GM12878 (cell line): ENCODE measurements around the gene RBM7. TPM values are rescaled to one million over a fixed set of nuclear protein-coding genes. Genes with fewer than 3 reads are reported as not detected.

Source experiments
- ATF7 ChIP-seq: fragments of 450-650 bp; IDR thresholded peaks from 2 replicates; pipeline ENCODE4 v1.6.1; 2016; ENCODE audit warnings: low read depth, mild to moderate bottlenecking
- BMI1 ChIP-seq: fragments of 450-650 bp; IDR thresholded peaks from 2 replicates; pipeline ENCODE4 v1.6.1; 2016; ENCODE audit warnings: mild to moderate bottlenecking, moderate library complexity, borderline replicate concordance
- CBX3 ChIP-seq: fragments of 200-600 bp; sonication (generic); IDR thresholded peaks from 2 replicates; pipeline ENCODE4 v1.6.1; 2016; ENCODE audit warnings: low read depth, borderline replicate concordance
- CBX5 ChIP-seq: sonication (generic); IDR thresholded peaks from 2 replicates; pipeline ENCODE4 v1.6.1; 2016; ENCODE audit warnings: low read depth, moderate library complexity, mild to moderate bottlenecking, inconsistent platforms
- CHD2 ChIP-seq: IDR thresholded peaks from 2 replicates; pipeline ENCODE4 v1.6.1; 2011; ENCODE audit warnings: low read depth, low read length, improper control_type of control experiment, borderline replicate concordance
- EED ChIP-seq: sonication (generic); IDR thresholded peaks from 2 replicates; pipeline ENCODE4 v1.6.1; 2016; ENCODE audit warnings: antibody characterized with exemption, low read depth
- EGR1 ChIP-seq, 2 experiments: IDR thresholded peaks; 1 replicate in 1 of 2; 2 replicates in 1 of 2; pipeline ENCODE4 v1.6.1; 2011 to 2012; ENCODE audit warnings: low read depth in 2 of 2, low read length in 2 of 2, borderline replicate concordance in 1 of 2, mild to moderate bottlenecking in 1 of 2, moderate library complexity in 1 of 2
- ESRRA ChIP-seq: IDR thresholded peaks from 2 replicates; pipeline ENCODE4 v1.6.1; 2012; ENCODE audit warnings: mild to moderate bottlenecking, low read length, improper control_type of control experiment
- FOXK2 ChIP-seq: fragments of 450-650 bp; IDR thresholded peaks from 2 replicates; pipeline ENCODE4 v1.6.1; 2017; ENCODE audit warnings: mild to moderate bottlenecking, moderate library complexity
- GABPA ChIP-seq: IDR thresholded peaks from 2 replicates; pipeline ENCODE4 v1.6.1; 2014; ENCODE audit warnings: antibody characterized with exemption, low read depth, mild to moderate bottlenecking, inconsistent platforms
- IKZF1 ChIP-seq: fragments of 450-650 bp; conservative IDR thresholded peaks from 2 replicates; pipeline ENCODE4 v1.6.1; 2017; ENCODE audit warnings: antibody characterized with exemption, mild to moderate bottlenecking
- KAT2A ChIP-seq: conservative IDR thresholded peaks from 2 replicates; pipeline ENCODE4 v1.6.1; 2011; ENCODE audit warnings: low read depth, low read length; ENCODE audit not compliant: control insufficient read depth
- KLF5 ChIP-seq: fragments of 450-650 bp; IDR thresholded peaks from 2 replicates; pipeline ENCODE4 v1.6.1; 2014; ENCODE audit warnings: mild to moderate bottlenecking; ENCODE audit not compliant: partially characterized antibody
- MEF2B ChIP-seq: fragments of 450-650 bp; IDR thresholded peaks from 2 replicates; pipeline ENCODE4 v1.6.1; 2018; ENCODE audit warnings: mild to moderate bottlenecking, moderate library complexity; ENCODE audit not compliant: partially characterized antibody, poor library complexity, severe bottlenecking
- MTA3 ChIP-seq: IDR thresholded peaks from 2 replicates; pipeline ENCODE4 v1.6.1; 2012; ENCODE audit warnings: low read length, inconsistent platforms, borderline replicate concordance
- NR2C2 ChIP-seq: IDR thresholded peaks from 2 replicates; pipeline ENCODE4 v1.6.1; 2011; ENCODE audit warnings: borderline replicate concordance, low read depth; ENCODE audit not compliant: control insufficient read depth, insufficient read length
- POLR2AphosphoS2 ChIP-seq: IDR thresholded peaks from 2 replicates; pipeline ENCODE4 v1.6.1; 2011; ENCODE audit warnings: low read depth, mild to moderate bottlenecking, low read length, improper control_type of control experiment, moderate library complexity
- POLR2AphosphoS5 ChIP-seq: IDR thresholded peaks from 2 replicates; pipeline ENCODE4 v1.6.1; 2011; ENCODE audit warnings: mild to moderate bottlenecking, low read length, inconsistent platforms
- RB1 ChIP-seq: fragments of 450-650 bp; formaldehyde crosslinking; IDR thresholded peaks from 2 replicates; pipeline ENCODE4 v1.6.1; 2017; ENCODE audit warnings: mild to moderate bottlenecking, borderline replicate concordance
- SMAD5 ChIP-seq: IDR thresholded peaks from 2 replicates; pipeline ENCODE4 v1.6.1; 2016; ENCODE audit warnings: antibody characterized with exemption, low read depth
- SMC3 ChIP-seq: IDR thresholded peaks from 2 replicates; pipeline ENCODE4 v1.6.1; 2011; ENCODE audit warnings: low read length, improper control_type of control experiment, borderline replicate concordance
- SRF ChIP-seq, 2 experiments: IDR thresholded peaks; 2 replicates each; pipeline ENCODE4 v1.6.1; 2011; ENCODE audit warnings: low read depth in 2 of 2, low read length in 2 of 2, mild to moderate bottlenecking in 1 of 2, moderate library complexity in 1 of 2
- SUPT20H ChIP-seq: IDR thresholded peaks from 2 replicates; pipeline ENCODE4 v1.6.1; 2011; ENCODE audit warnings: low read depth, mild to moderate bottlenecking, low read length, moderate library complexity, borderline replicate concordance; ENCODE audit not compliant: control insufficient read depth
- TCF12 ChIP-seq: IDR thresholded peaks from 2 replicates; pipeline ENCODE4 v1.6.1; 2011; ENCODE audit warnings: low read depth, mild to moderate bottlenecking, low read length
- TCF3 ChIP-seq: IDR thresholded peaks from 2 replicates; pipeline ENCODE4 v1.6.1; 2012; ENCODE audit warnings: low read depth, mild to moderate bottlenecking, low read length, borderline replicate concordance; ENCODE audit not compliant: insufficient read depth
- ZNF207 ChIP-seq: fragments of 450-650 bp; IDR thresholded peaks from 2 replicates; pipeline ENCODE4 v1.6.1; 2014; ENCODE audit warnings: antibody characterized with exemption, mild to moderate bottlenecking, borderline replicate concordance
- ZNF384 ChIP-seq: IDR thresholded peaks from 2 replicates; pipeline ENCODE4 v1.6.1; 2012; ENCODE audit warnings: low read depth, mild to moderate bottlenecking, low read length, improper control_type of control experiment, borderline replicate concordance
- ZSCAN29 ChIP-seq: fragments of 450-650 bp; IDR thresholded peaks from 2 replicates; pipeline ENCODE4 v1.6.1; 2017; ENCODE audit warnings: mild to moderate bottlenecking, moderate library complexity
- polyA plus RNA-seq, 11 experiments: library from polyadenylated mRNA; depleted of rRNA in 4 of 11; unstranded in 6 of 11; stranded (reverse) in 5 of 11; fragments of >200 nt; fragmentation: Nextera tagmentation in 4 of 11; fragmentation: Illumina TruSeq in 1 of 11; extraction: Ambion mirVana in 4 of 11; extraction: Trizol in 1 of 11; gene quantifications; 1 replicate in 1 of 11; 2 replicates in 10 of 11; pipeline versions ENCODE4 v1.2.1 to v1.2.3, GENCODE V29; 2011 to 2016; ENCODE audit warnings: inconsistent platforms in 2 of 11, missing spikeins in 2 of 11, low read depth in 1 of 11
- total RNA-seq, 4 experiments: library from RNA; depleted of rRNA in 3 of 4; stranded (reverse); fragments of >200 nt in 3 of 4; fragmentation: Illumina TruSeq in 1 of 4; extraction: Trizol in 1 of 4; gene quantifications; 2 replicates each; pipeline versions ENCODE4 v1.2.1 to v1.2.3, GENCODE V29; 2013 to 2021
- TF ChIP-seq, protein P1 (sequence below): fragments of 450-650 bp; conservative IDR thresholded peaks from 2 replicates; pipeline ENCODE4 v1.6.1; 2017; ENCODE audit warnings: mild to moderate bottlenecking, moderate library complexity
- TF ChIP-seq, protein P2 (sequence below): fragments of 450-650 bp; IDR thresholded peaks from 2 replicates; pipeline ENCODE4 v1.6.1; 2016; ENCODE audit warnings: mild to moderate bottlenecking

The RBM7 gene
- total and polyA plus RNA-seq, 10 of the 15 experiments (the other 5 are each of a cell fraction or from before 2014, with no cell fraction given), result 17.0 to 46.2 (median 26.0) TPM

DNA sequence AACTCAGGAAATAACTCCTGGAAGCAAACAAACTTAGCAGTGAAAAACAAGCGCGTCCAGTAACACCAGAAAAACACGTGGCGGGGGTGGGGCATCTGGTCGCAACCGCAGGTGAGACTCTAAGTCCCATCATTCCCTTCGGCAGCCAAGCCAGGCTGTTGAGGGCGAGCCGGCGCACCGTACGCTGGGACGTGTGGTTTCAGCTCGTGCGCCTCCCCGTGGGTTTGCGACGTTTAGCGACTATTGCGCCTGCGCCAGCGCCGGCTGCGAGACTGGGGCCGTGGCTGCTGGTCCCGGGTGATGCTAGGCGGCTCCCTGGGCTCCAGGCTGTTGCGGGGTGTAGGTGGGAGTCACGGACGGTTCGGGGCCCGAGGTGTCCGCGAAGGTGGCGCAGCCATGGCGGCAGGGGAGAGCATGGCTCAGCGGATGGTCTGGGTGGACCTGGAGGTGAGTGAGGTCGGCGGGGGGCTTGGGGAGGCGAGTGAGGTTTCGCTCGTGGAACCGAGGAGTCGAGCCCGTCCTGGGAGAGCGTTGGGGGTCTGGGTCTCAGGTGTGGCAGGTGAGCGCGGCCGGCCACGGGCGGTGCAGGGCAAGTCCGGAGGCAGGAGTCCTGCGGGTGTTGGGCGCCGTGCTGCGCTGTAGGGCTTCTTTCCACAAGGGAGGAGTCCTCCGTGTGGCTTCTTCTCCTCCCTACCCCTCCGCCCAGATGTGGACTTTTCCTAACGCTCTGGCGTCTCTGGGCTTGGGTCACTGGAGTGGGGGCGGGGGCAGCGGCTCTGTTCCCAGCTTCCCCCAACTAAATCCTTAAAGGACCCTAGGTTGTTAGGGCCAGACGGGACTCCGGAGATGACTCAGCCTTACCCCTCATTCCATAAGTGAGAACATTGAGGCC is 39.0 kb downstream of the RBM7 start, which contains the start of gene REXO2 (continued):
- TF ChIP-seq, protein P1, sequence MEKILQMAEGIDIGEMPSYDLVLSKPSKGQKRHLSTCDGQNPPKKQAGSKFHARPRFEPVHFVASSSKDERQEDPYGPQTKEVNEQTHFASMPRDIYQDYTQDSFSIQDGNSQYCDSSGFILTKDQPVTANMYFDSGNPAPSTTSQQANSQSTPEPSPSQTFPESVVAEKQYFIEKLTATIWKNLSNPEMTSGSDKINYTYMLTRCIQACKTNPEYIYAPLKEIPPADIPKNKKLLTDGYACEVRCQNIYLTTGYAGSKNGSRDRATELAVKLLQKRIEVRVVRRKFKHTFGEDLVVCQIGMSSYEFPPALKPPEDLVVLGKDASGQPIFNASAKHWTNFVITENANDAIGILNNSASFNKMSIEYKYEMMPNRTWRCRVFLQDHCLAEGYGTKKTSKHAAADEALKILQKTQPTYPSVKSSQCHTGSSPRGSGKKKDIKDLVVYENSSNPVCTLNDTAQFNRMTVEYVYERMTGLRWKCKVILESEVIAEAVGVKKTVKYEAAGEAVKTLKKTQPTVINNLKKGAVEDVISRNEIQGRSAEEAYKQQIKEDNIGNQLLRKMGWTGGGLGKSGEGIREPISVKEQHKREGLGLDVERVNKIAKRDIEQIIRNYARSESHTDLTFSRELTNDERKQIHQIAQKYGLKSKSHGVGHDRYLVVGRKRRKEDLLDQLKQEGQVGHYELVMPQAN, result no peak
- TF ChIP-seq BMI1 (no peak), TCF12 (peak; percentile 59; the same call in 1 of the 2 replicates), POLR2AphosphoS5 (no peak), KAT2A (no peak), IKZF1 (peak; percentile 76), KLF5 (no peak), ESRRA (no peak), GABPA (no peak), SMAD5 (no peak), ATF7 (no peak), RB1 (no peak), ZNF384 (no peak), POLR2AphosphoS2 (no peak), CBX5 (no peak), SRF (IDR thresholded peaks at IDR 0.05; ENCODE audit: low read depth in 2 of 2, low read length in 2 of 2) (no peak), SMC3 (no peak), CBX3 (no peak), CHD2 (no peak), MEF2B (no peak), ZNF207 (peak; percentile 20; the same call in 1 of the 2 replicates), EED (no peak), ZSCAN29 (no peak), MTA3 (no peak), TCF3 (no peak), EGR1 (IDR thresholded peaks at IDR 0.05; ENCODE audit: borderline replicate concordance in 1 of 2, low read depth in 2 of 2, low read length in 2 of 2) (no peak), SUPT20H (no peak), NR2C2 (no peak), FOXK2 (no peak)
- TF ChIP-seq, protein P2, sequence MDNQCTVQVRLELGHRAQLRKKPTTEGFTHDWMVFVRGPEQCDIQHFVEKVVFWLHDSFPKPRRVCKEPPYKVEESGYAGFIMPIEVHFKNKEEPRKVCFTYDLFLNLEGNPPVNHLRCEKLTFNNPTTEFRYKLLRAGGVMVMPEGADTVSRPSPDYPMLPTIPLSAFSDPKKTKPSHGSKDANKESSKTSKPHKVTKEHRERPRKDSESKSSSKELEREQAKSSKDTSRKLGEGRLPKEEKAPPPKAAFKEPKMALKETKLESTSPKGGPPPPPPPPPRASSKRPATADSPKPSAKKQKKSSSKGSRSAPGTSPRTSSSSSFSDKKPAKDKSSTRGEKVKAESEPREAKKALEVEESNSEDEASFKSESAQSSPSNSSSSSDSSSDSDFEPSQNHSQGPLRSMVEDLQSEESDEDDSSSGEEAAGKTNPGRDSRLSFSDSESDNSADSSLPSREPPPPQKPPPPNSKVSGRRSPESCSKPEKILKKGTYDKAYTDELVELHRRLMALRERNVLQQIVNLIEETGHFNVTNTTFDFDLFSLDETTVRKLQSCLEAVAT, result no peak
